Measurements from ENCODE around the gene GRIK3.

The GRIK3 gene

DNA sequence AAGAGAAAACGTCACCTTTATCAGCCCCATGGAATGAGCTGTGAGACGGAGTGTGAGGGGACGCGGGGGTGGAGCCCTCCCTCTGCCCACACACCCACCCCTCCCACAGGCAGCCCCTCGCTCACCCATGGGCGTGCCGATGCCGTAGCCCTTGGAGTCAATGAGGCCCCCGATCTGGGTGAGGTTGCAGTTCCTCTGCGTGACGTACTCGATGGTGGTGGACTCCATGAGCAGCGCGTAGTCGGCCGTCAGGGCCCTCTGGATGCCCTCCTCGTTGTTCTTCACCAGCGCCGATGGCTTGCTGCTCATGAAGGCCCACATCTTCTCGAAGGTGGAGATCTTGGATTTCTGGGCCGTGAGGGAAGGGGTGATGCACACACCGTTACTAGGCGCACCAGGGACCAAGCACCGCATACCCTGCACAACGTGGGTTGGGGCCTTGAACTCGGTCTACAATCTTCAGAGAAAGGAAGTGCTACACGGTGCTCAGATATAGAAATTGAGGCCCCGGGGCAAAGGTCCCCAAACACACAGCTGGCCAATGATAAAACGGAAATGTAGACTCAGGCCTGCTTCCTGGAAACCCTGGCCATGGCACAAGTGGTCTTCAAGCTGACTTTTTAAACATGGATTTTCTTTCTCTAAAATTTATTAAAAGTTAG, 228.2 kb downstream of the GRIK3 start:
- Histone ChIP-seq H3K4me1 (ENCODE audit: insufficient read depth, low read length, poor library complexity, severe bottlenecking) (no peaks in the 10 kb centered on the region), H3K36me3 (ENCODE audit: insufficient read depth, low read length) (no peaks in the 10 kb centered on the region), H3K9me2 (replicated peaks; ENCODE audit: low read depth, low read length) (no peaks in the 10 kb centered on the region), H4K20me1 (ENCODE audit: insufficient read depth, low read length, poor library complexity, severe bottlenecking) (no peaks in the 10 kb centered on the region), H3K9me3 (ENCODE audit: insufficient read depth, low read depth, low read length) (no peaks in the 10 kb centered on the region), H3K9ac (ENCODE audit: low read depth, low read length, poor library complexity, severe bottlenecking) (no peak overlapping the region), H3K4me3 (ENCODE audit: low read length, poor library complexity, severe bottlenecking) (no peak overlapping the region), H3K4me2 (ENCODE audit: low read depth, low read length, poor library complexity, severe bottlenecking) (no peak overlapping the region), H3K79me2 (ENCODE audit: insufficient read depth, low read length) (no peaks in the 10 kb centered on the region), H2AFZ (ENCODE audit: low read length) (no peak overlapping the region), H3F3A (ENCODE audit: low read depth) (no peaks in the 10 kb centered on the region), H3K27me3 (ENCODE audit: insufficient read depth, low read length, poor library complexity, severe bottlenecking) (no peaks in the 10 kb centered on the region)
- no peak for TF ChIP-seq EZH2phosphoT487 (IDR thresholded peaks at IDR 0.05; ENCODE audit: borderline replicate concordance)

DNA sequence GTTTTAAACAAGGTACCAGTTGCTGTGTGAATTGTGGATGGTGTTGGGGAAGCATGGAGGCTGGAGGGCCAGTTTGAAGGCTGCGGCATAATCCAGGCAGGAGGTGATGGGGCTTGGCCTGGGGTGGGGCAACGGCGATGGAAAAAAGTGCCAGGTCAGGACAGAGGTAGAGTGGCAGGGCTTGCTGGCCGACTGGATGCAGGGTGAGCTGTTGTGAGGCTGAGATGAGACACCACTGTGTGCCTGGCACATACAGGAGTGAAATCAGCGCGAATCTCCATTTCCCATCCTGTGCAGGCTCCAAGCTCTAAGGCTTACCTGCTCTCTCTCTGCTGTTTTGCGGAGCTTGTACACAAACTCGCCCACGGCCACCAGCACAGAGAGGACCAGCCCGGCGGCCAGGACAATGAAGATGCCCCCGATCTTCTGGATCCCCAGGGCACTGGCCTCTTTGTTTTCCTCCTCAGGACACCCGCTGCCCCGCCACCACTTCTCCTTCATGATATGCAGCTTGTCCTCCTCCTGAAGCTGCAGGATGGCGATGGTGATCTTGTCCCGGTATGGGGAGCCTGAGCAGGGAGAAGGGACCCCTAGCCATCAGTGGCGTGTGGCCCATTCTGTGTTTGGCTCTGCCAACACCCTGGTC, 229.5 kb downstream of the GRIK3 start:
- TF ChIP-seq, protein P1, sequence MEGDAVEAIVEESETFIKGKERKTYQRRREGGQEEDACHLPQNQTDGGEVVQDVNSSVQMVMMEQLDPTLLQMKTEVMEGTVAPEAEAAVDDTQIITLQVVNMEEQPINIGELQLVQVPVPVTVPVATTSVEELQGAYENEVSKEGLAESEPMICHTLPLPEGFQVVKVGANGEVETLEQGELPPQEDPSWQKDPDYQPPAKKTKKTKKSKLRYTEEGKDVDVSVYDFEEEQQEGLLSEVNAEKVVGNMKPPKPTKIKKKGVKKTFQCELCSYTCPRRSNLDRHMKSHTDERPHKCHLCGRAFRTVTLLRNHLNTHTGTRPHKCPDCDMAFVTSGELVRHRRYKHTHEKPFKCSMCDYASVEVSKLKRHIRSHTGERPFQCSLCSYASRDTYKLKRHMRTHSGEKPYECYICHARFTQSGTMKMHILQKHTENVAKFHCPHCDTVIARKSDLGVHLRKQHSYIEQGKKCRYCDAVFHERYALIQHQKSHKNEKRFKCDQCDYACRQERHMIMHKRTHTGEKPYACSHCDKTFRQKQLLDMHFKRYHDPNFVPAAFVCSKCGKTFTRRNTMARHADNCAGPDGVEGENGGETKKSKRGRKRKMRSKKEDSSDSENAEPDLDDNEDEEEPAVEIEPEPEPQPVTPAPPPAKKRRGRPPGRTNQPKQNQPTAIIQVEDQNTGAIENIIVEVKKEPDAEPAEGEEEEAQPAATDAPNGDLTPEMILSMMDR (conservative IDR thresholded peaks at IDR 0.05; ENCODE audit: low read length): no peak
- no peak for TF ChIP-seq EZH2phosphoT487 (IDR thresholded peaks at IDR 0.05; ENCODE audit: borderline replicate concordance)
- H3K27me3 ChIP-seq (ENCODE audit: insufficient read depth, low read length, poor library complexity, severe bottlenecking): no peaks in the 10 kb centered on the region
- no peak overlapping the region for H3K4me2 ChIP-seq (ENCODE audit: low read depth, low read length, poor library complexity, severe bottlenecking)

DNA sequence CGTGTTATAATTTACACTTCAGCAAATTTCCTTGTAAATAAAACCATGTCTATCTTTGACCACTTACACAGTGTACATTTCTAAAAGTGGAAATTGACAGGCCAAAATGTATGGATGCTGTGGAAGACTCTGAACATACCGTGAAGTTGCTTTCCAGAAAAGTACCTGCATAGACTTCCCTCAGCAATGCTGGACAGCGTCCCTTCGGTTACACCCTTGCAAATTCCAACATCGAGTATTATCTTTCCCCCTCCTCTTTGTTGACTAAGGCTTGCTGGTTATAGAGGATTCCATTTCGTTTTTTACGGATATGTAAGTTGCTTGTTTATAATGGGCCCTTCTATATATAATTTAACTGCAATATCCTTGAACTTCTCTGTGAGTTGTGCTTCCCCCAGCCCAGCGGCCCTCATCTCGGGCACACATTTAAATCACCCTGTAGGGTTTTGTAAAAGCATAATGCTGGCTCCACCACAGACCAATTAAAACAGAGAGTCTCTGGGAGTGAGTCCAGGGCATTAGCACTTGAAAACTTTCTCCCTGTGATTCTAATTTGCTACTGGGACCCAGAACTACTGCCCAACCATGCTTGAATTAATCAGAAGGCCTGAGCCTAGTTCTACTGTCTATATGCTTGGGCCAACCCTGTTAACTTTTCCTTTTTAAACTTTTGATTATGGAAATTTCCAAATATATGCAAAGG, 230.3 kb downstream of the GRIK3 start:
- H3K4me1 ChIP-seq (ENCODE audit: insufficient read depth, low read length, poor library complexity, severe bottlenecking): no peaks in the 10 kb centered on the region
- no peak for TF ChIP-seq EZH2phosphoT487 (IDR thresholded peaks at IDR 0.05; ENCODE audit: borderline replicate concordance)
- TF ChIP-seq, protein P1 (conservative IDR thresholded peaks at IDR 0.05; ENCODE audit: low read length): no peak
- H3K4me3 ChIP-seq (ENCODE audit: low read length, poor library complexity, severe bottlenecking): no peak overlapping the region
- H4K20me1 ChIP-seq (ENCODE audit: insufficient read depth, low read length, poor library complexity, severe bottlenecking): no peaks in the 10 kb centered on the region
- H3K36me3 ChIP-seq (ENCODE audit: insufficient read depth, low read length): no peaks in the 10 kb centered on the region
- H3K4me2 ChIP-seq (ENCODE audit: low read depth, low read length, poor library complexity, severe bottlenecking): no peak overlapping the region
- H3K9me3 ChIP-seq (ENCODE audit: insufficient read depth, low read depth, low read length): no peaks in the 10 kb centered on the region
- H3F3A ChIP-seq (ENCODE audit: low read depth): no peaks in the 10 kb centered on the region
- H2AFZ ChIP-seq (ENCODE audit: low read length): no peak overlapping the region
- no peaks in the 10 kb centered on the region for H3K79me2 ChIP-seq (ENCODE audit: insufficient read depth, low read length)
- no peaks in the 10 kb centered on the region for H3K27me3 ChIP-seq (ENCODE audit: insufficient read depth, low read length, poor library complexity, severe bottlenecking)
- no peaks in the 10 kb centered on the region for H3K9me2 ChIP-seq (replicated peaks; ENCODE audit: low read depth, low read length)
- no peak overlapping the region for H3K9ac ChIP-seq (ENCODE audit: low read depth, low read length, poor library complexity, severe bottlenecking)

More for the DNA sequence above, 229.5 kb downstream of the GRIK3 start:
- Histone ChIP-seq H3K9ac (ENCODE audit: low read depth, low read length, poor library complexity, severe bottlenecking) (no peak overlapping the region), H2AFZ (ENCODE audit: low read length) (no peak overlapping the region), H3K36me3 (ENCODE audit: insufficient read depth, low read length) (no peaks in the 10 kb centered on the region), H4K20me1 (ENCODE audit: insufficient read depth, low read length, poor library complexity, severe bottlenecking) (no peaks in the 10 kb centered on the region), H3K79me2 (ENCODE audit: insufficient read depth, low read length) (no peaks in the 10 kb centered on the region), H3K4me1 (ENCODE audit: insufficient read depth, low read length, poor library complexity, severe bottlenecking) (no peaks in the 10 kb centered on the region), H3K4me3 (ENCODE audit: low read length, poor library complexity, severe bottlenecking) (no peak overlapping the region), H3F3A (ENCODE audit: low read depth) (no peaks in the 10 kb centered on the region), H3K9me2 (replicated peaks; ENCODE audit: low read depth, low read length) (no peaks in the 10 kb centered on the region), H3K9me3 (ENCODE audit: insufficient read depth, low read depth, low read length) (no peaks in the 10 kb centered on the region)

Data from Loucy (cell line).